H1 (cell line): ENCODE data around the gene ATG2B. TPM values are rescaled to one million over a fixed set of nuclear protein-coding genes. Genes with fewer than 3 reads are reported as not detected.

Source experiments
- CTCF ChIA-PET: fragments of 300-600 bp; sonication (Branson Sonifier 250); formaldehyde crosslinking; loops from one replicate; lab custom pipeline; 2021; ENCODE audit not compliant: partially characterized antibody; lab: Charles Lee
- POLR2A ChIA-PET: fragments of 300-600 bp; sonication (Branson Sonifier 250); formaldehyde crosslinking; loops from one replicate; lab custom pipeline; 2021; ENCODE audit warnings: inconsistent platforms; ENCODE audit not compliant: partially characterized antibody; lab: Charles Lee
- DNase-seq, 2 experiments: peaks; one replicate each; pipeline versions ENCODE4 v3.0.0 to v3.0.0-alpha.2; 2010 to 2022; ENCODE audit warnings: low spot score in 2 of 2, low read depth in 1 of 2, mixed read lengths in 1 of 2
- FAIRE-seq: peaks from 2 replicates; lab custom pipeline; 2011; peaks lifted over from hg19 to GRCh38; lab: Jason Lieb, UNC
- H2AFZ ChIP-seq: 2 replicates; pipeline ENCODE4 v1.8.1; 2012; ENCODE audit warnings: low read length, inconsistent platforms
- H2AK5ac ChIP-seq: 2 replicates; pipeline ENCODE4 v1.6.1; 2013; ENCODE audit warnings: low read depth, low read length
- H2BK120ac ChIP-seq: replicated peaks from 2 replicates; pipeline ENCODE3; 2013; ENCODE audit warnings: low read depth, low read length, inconsistent platforms
- H2BK12ac ChIP-seq: 2 replicates; pipeline ENCODE4 v1.6.1; 2013; ENCODE audit warnings: low read depth, low read length
- H2BK15ac ChIP-seq: 2 replicates; pipeline ENCODE4 v1.6.1; 2013; ENCODE audit warnings: low read length
- H2BK20ac ChIP-seq: 2 replicates; pipeline ENCODE4 v1.6.1; 2013; ENCODE audit warnings: low read length
- H2BK5ac ChIP-seq: 2 replicates; pipeline ENCODE4 v1.6.1; 2013; ENCODE audit warnings: low read depth, low read length
- H3K14ac ChIP-seq: 2 replicates; pipeline ENCODE4 v1.6.1; 2013; ENCODE audit warnings: inconsistent platforms; ENCODE audit not compliant: insufficient read length
- H3K18ac ChIP-seq: 2 replicates; pipeline ENCODE4 v1.6.1; 2013; ENCODE audit warnings: low read length; ENCODE audit errors: extremely low read depth
- H3K23ac ChIP-seq: 2 replicates; pipeline ENCODE4 v1.6.1; 2013; ENCODE audit warnings: inconsistent platforms; ENCODE audit not compliant: insufficient read length
- H3K23me2 ChIP-seq: 2 replicates; pipeline ENCODE4 v1.6.1; 2013; ENCODE audit warnings: low read depth, low read length
- H3K27ac ChIP-seq: 2 replicates; pipeline ENCODE4 v1.6.1; 2011; ENCODE audit warnings: low read depth, low read length, inconsistent platforms
- H3K27me3 ChIP-seq, 4 experiments: replicated peaks in 1 of 4; 1 replicate in 1 of 4; 2 replicates in 3 of 4; pipeline versions ENCODE4 v1.6.1 to v1.8.1; 2011 to 2013; ENCODE audit warnings: low read length in 3 of 4, mild to moderate bottlenecking in 3 of 4, inconsistent platforms in 2 of 4, mixed read lengths in 2 of 4, moderate library complexity in 1 of 4; ENCODE audit not compliant: control insufficient read depth in 3 of 4, insufficient read depth in 3 of 4; ENCODE audit errors: extremely low read depth in 1 of 4
- H3K36me3 ChIP-seq, 4 experiments: 2 replicates each; pipeline versions ENCODE4 v1.6.1 to v1.8.1; 2011 to 2013; ENCODE audit warnings: mild to moderate bottlenecking in 4 of 4, low read length in 3 of 4, moderate library complexity in 2 of 4, control low read depth in 1 of 4, inconsistent platforms in 1 of 4; ENCODE audit not compliant: insufficient read depth in 4 of 4, control insufficient read depth in 2 of 4
- H3K4ac ChIP-seq: replicated peaks from 2 replicates; pipeline ENCODE3; 2013; ENCODE audit warnings: low read length, low read depth, mixed read lengths, inconsistent platforms; ENCODE audit not compliant: insufficient read length
- H3K4me1 ChIP-seq, 4 experiments: replicated peaks in 1 of 4; 1 replicate in 1 of 4; 2 replicates in 3 of 4; pipeline versions ENCODE4 v1.6.1 to v1.8.1; 2011 to 2013; ENCODE audit warnings: low read length in 3 of 4, inconsistent platforms in 2 of 4, mixed read lengths in 1 of 4; ENCODE audit not compliant: insufficient read depth in 4 of 4, control insufficient read depth in 3 of 4
- H3K4me2 ChIP-seq, 2 experiments: 2 replicates each; pipeline versions ENCODE4 v1.6.1 to v1.8.1; 2011 to 2013; ENCODE audit warnings: low read depth in 2 of 2, low read length in 2 of 2, control low read depth in 1 of 2, inconsistent platforms in 1 of 2, mild to moderate bottlenecking in 1 of 2; ENCODE audit not compliant: insufficient read depth in 1 of 2
- H3K4me3 ChIP-seq, 4 experiments: fragments of 200-600, 300-600 bp in 1 of 4; sonication (generic), shearing (Covaris generic), sonication (Bioruptor Twin) in 1 of 4; 2 replicates each; pipeline versions ENCODE4 v1.5.1 to v1.8.1; 2011 to 2016; ENCODE audit warnings: low read length in 4 of 4, low read depth in 3 of 4, control low read depth in 2 of 4, inconsistent platforms in 2 of 4, mild to moderate bottlenecking in 2 of 4, mixed read lengths in 1 of 4, moderate library complexity in 1 of 4; ENCODE audit not compliant: insufficient read depth in 2 of 4; ENCODE audit errors: extremely low read depth in 1 of 4
- H3K56ac ChIP-seq: replicated peaks from 2 replicates; pipeline ENCODE3; 2013; ENCODE audit warnings: low read depth, mild to moderate bottlenecking, mixed read lengths, low read length, inconsistent platforms; ENCODE audit not compliant: insufficient read length
- H3K79me1 ChIP-seq: 2 replicates; pipeline ENCODE4 v1.6.1; 2013; ENCODE audit warnings: low read depth, low read length, control low read depth
- H3K79me2 ChIP-seq, 2 experiments: 2 replicates each; pipeline versions ENCODE4 v1.6.1 to v1.8.1; 2012 to 2013; ENCODE audit warnings: low read length in 2 of 2, mild to moderate bottlenecking in 2 of 2, inconsistent platforms in 1 of 2; ENCODE audit not compliant: insufficient read depth in 2 of 2, control insufficient read depth in 1 of 2
- H3K9ac ChIP-seq, 4 experiments: replicated peaks in 1 of 4; 1 replicate in 1 of 4; 2 replicates in 3 of 4; pipeline versions ENCODE4 v1.6.1 to v1.8.1; 2011 to 2013; ENCODE audit warnings: low read depth in 3 of 4, low read length in 3 of 4, control low read depth in 2 of 4, mild to moderate bottlenecking in 2 of 4, moderate library complexity in 2 of 4, inconsistent platforms in 1 of 4; ENCODE audit errors: extremely low read depth in 1 of 4
- H3K9me3 ChIP-seq, 2 experiments: 2 replicates each; pipeline versions ENCODE4 v1.6.1 to v1.8.1; 2012 to 2013; ENCODE audit warnings: mild to moderate bottlenecking in 2 of 2, moderate library complexity in 2 of 2, control low read depth in 1 of 2, inconsistent platforms in 1 of 2, low read depth in 1 of 2, low read length in 1 of 2, mixed read lengths in 1 of 2; ENCODE audit not compliant: insufficient read depth in 2 of 2
- H4K20me1 ChIP-seq, 2 experiments: replicated peaks in 1 of 2; 2 replicates each; pipeline versions ENCODE3 to v1.8.1; 2011 to 2013; ENCODE audit warnings: inconsistent platforms in 2 of 2, low read length in 2 of 2, mild to moderate bottlenecking in 1 of 2; ENCODE audit not compliant: insufficient read depth in 2 of 2, control insufficient read depth in 1 of 2
- H4K5ac ChIP-seq: 2 replicates; pipeline ENCODE4 v1.6.1; 2013; ENCODE audit warnings: low read length, low read depth, mixed read lengths, inconsistent platforms; ENCODE audit not compliant: insufficient read length
- H4K8ac ChIP-seq: 2 replicates; pipeline ENCODE4 v1.8.0; 2013; ENCODE audit warnings: mild to moderate bottlenecking, moderate library complexity, low read length, inconsistent platforms; ENCODE audit not compliant: insufficient read depth; ENCODE audit errors: extremely low read depth
- H4K91ac ChIP-seq: replicated peaks from 2 replicates; pipeline ENCODE3; 2013; ENCODE audit warnings: low read length, mixed read lengths, inconsistent platforms; ENCODE audit not compliant: insufficient read length
- BRCA1 ChIP-seq: IDR thresholded peaks from 2 replicates; pipeline ENCODE4 v1.6.1; 2012; ENCODE audit warnings: low read depth, low read length, improper control_type of control experiment
- JUN ChIP-seq: IDR thresholded peaks from 2 replicates; pipeline ENCODE4 v1.6.1; 2011; ENCODE audit warnings: low read depth, mild to moderate bottlenecking, improper control_type of control experiment, low read length
- KDM5A ChIP-seq: fragments of 200-600 bp; IDR thresholded peaks from 2 replicates; pipeline ENCODE4 v1.7.1; 2012; ENCODE audit warnings: mild to moderate bottlenecking, low read length, inconsistent platforms, mixed read lengths
- POU5F1 ChIP-seq: IDR thresholded peaks from 2 replicates; pipeline ENCODE4 v1.6.1; 2011; ENCODE audit warnings: low read depth, mild to moderate bottlenecking, low read length, moderate library complexity
- SUZ12 ChIP-seq: fragments of 200-600 bp; sonication (generic); IDR thresholded peaks from 2 replicates; pipeline ENCODE4 v1.6.1; 2012; ENCODE audit warnings: mild to moderate bottlenecking, inconsistent platforms, low read length, moderate library complexity, mixed read lengths
- TAF7 ChIP-seq: optimal IDR thresholded peaks from 2 replicates; pipeline ENCODE3; 2011; ENCODE audit warnings: low read depth, mild to moderate bottlenecking, inconsistent platforms, low read length, moderate library complexity, borderline replicate concordance
- TEAD4 ChIP-seq: IDR thresholded peaks from 2 replicates; pipeline ENCODE4 v1.6.1; 2012; ENCODE audit warnings: low read depth, low read length, inconsistent platforms, mixed read lengths
- WGBS, 2 experiments: shearing (Covaris generic) in 1 of 2; methylation state at CpG; one replicate each; pipeline versions ENCODE4 v1.1.6 to v1.1.7; 2013 to 2015; ENCODE audit warnings: low lambda C conversion rate in 2 of 2, mixed read lengths in 2 of 2, inconsistent platforms in 1 of 2, low coverage in 1 of 2, missing lambda C conversion rate in 1 of 2; ENCODE audit not compliant: insufficient replicate concordance in 2 of 2, insufficient coverage in 1 of 2, insufficient read length in 1 of 2; ENCODE audit errors: extremely low coverage in 1 of 2, missing lambda C conversion rate in 1 of 2; 5-methylcytosine and 5-hydroxymethylcytosine counted together
- polyA plus RNA-seq, 7 experiments: library from polyadenylated mRNA; depleted of rRNA in 3 of 7; stranded (reverse) in 5 of 7; unstranded in 2 of 7; fragments of >200 nt in 5 of 7; fragments of 200-250 nt in 2 of 7; gene quantifications; 1 replicate in 5 of 7; 2 replicates in 1 of 7; 4 replicates in 1 of 7; pipeline versions ENCODE4 v1.2.1 to v1.2.3, GENCODE V29; 2011 to 2013; ENCODE audit warnings: missing spikeins in 2 of 7, mixed read lengths in 2 of 7
- total RNA-seq: library from RNA; stranded (reverse); fragmentation: NEBNext Ultra II Directional; extraction: Animal tissue kit (Norgen Biotek cat#: 25700); gene quantifications from 2 replicates; pipeline ENCODE4 v1.2.1, GENCODE V29; 2021
- TF ChIP-seq, protein P1 (sequence below): IDR thresholded peaks from 2 replicates; pipeline ENCODE4 v1.6.1; 2011; ENCODE audit warnings: low read depth, mild to moderate bottlenecking, low read length; ENCODE audit not compliant: insufficient read depth

Gene ATG2B
- total and polyA plus RNA-seq, 2 of the 8 experiments (the other 6 are each of a cell fraction or from before 2014, with no cell fraction given), result 4.6 to 14.4 TPM

DNA sequence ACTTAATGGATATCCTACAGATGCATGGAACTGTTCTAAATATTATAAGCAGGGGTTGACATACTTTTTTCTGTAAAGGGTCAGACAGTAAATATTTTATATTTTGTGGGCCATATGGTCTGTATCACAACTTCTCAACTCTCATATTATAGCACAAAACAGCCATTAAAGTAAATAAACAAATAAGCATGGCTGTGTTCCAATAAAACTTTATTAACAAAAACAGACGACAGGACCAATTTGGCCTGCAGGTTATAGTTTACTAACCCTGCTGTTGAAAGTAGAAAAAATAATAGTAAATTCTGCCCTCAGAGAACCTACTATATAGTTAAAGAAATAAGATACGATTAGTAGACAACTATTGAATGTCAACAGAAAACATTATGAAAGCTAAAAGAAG lies 17.5 kb downstream of the ATG2B start:
- no peak overlapping the region for H2BK5ac ChIP-seq
- H3K18ac ChIP-seq, result no peak overlapping the region
- H2BK15ac ChIP-seq, result no peak overlapping the region
- peaks cover 0 to 16% of the 10 kb centered on the region in 2 experiments; a peak in 2 of 4 replicates for H3K79me2 ChIP-seq
- H3K23me2 ChIP-seq, result no peaks in the 10 kb centered on the region
- DNase-seq (no peak), FAIRE-seq (no peak)
- H2BK20ac ChIP-seq, result no peak overlapping the region
- no peaks in the 10 kb centered on the region for H4K20me1 ChIP-seq
- TF ChIP-seq, protein P1, sequence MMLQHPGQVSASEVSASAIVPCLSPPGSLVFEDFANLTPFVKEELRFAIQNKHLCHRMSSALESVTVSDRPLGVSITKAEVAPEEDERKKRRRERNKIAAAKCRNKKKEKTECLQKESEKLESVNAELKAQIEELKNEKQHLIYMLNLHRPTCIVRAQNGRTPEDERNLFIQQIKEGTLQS, result no peak
- TF ChIP-seq SUZ12 (no peak), POU5F1 (no peak), TAF7 (no peak), KDM5A (no peak), TEAD4 (no peak), BRCA1 (no peak), JUN (no peak)
- H2AK5ac ChIP-seq, result no peak overlapping the region
- no peak overlapping the region for H3K56ac ChIP-seq
- no peak overlapping the region for H3K4me2 ChIP-seq
- no peaks in the 10 kb centered on the region for H3K27me3 ChIP-seq
- no peak overlapping the region for H4K5ac ChIP-seq
- H3K9ac ChIP-seq, result no peak overlapping the region
- no peak overlapping the region for H2AFZ ChIP-seq
- no peak overlapping the region for H4K8ac ChIP-seq
- H4K91ac ChIP-seq, result no peak overlapping the region
- H3K4me1 ChIP-seq, result peaks cover 0 to 5% (median 2%) of the 10 kb centered on the region in 4 experiments; a peak in 1 of 7 replicates
- H3K36me3 ChIP-seq, result peaks cover 0 to 4% (median 0%) of the 10 kb centered on the region in 4 experiments; a peak in 2 of 8 replicates
- H2BK120ac ChIP-seq, result no peak overlapping the region
- ChIA-PET CTCF (no interaction called here), POLR2A (no interaction called here)
- no peak overlapping the region for H2BK12ac ChIP-seq
- no peak overlapping the region for H3K4me3 ChIP-seq
- no peak overlapping the region for H3K23ac ChIP-seq
- H3K79me1 ChIP-seq, result no peaks in the 10 kb centered on the region; the same call in 1 of the 2 replicates
- 84% methylated on average over 2 of the region's 2 CpGs; no CpG with 5 or more reads in 1 of the 2 experiments for WGBS, 2 experiments
- H3K4ac ChIP-seq, result no peak overlapping the region
- no peak overlapping the region for H3K27ac ChIP-seq
- H3K14ac ChIP-seq, result no peak overlapping the region
- H3K9me3 ChIP-seq, result no peaks in the 10 kb centered on the region
